ENCODE data around the gene PRPS1. TPM values are rescaled to one million over a fixed set of nuclear protein-coding genes. Genes with fewer than 3 reads are reported as not detected.
A peak's percentile ranks its signal among the peaks of the same experiment; 100 is the strongest.
"Not testable (repeated sequence)": the region's sequence is repeated elsewhere in the genome, so short reads cannot be mapped to it uniquely, and the experiment has no call there.

PRPS1 gene
- total RNA-seq, 6 experiments from 2014 or later = 67.8 to 78.6 (median 73.7) TPM

DNA sequence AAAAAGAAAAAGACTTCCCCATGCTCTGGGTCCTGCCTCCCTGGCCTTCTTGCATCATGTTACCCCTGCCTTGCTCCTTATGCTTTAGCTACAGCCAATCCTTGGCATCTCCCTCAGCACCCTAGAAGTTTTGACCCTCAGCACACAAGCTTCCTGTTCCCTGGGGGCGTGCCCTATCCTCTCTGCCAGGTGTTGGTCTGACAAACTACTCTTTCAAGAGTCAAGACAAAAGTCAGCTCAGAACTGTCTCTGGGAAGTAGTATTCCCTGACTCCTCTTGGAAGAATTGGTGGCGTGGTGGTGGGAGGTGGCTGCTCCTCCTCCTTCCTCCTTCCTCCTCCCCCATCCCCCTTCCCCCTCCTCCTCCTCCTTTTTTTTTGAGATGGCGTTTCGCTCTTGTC lies 41.0 kb downstream of the PRPS1 start:
- TF ChIP-seq, protein P1, sequence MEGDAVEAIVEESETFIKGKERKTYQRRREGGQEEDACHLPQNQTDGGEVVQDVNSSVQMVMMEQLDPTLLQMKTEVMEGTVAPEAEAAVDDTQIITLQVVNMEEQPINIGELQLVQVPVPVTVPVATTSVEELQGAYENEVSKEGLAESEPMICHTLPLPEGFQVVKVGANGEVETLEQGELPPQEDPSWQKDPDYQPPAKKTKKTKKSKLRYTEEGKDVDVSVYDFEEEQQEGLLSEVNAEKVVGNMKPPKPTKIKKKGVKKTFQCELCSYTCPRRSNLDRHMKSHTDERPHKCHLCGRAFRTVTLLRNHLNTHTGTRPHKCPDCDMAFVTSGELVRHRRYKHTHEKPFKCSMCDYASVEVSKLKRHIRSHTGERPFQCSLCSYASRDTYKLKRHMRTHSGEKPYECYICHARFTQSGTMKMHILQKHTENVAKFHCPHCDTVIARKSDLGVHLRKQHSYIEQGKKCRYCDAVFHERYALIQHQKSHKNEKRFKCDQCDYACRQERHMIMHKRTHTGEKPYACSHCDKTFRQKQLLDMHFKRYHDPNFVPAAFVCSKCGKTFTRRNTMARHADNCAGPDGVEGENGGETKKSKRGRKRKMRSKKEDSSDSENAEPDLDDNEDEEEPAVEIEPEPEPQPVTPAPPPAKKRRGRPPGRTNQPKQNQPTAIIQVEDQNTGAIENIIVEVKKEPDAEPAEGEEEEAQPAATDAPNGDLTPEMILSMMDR (IDR thresholded peaks at IDR 0.05) = no peak
- H3K4me3 Mint-ChIP-seq = no peak overlapping the region
- no peaks in the 10 kb centered on the region for H3K9me3 Mint-ChIP-seq
- DNase-seq = no peak
- no peak overlapping the region for H3K27ac Mint-ChIP-seq
- no peaks in the 10 kb centered on the region for H3K36me3 Mint-ChIP-seq (ENCODE audit: low read depth)
- no peaks in the 10 kb centered on the region; the same call in 1 of the 2 replicates for H3K27me3 Mint-ChIP-seq (ENCODE audit: insufficient read depth)
- H3K4me1 Mint-ChIP-seq (ENCODE audit: low read depth) = no peaks in the 10 kb centered on the region

DNA sequence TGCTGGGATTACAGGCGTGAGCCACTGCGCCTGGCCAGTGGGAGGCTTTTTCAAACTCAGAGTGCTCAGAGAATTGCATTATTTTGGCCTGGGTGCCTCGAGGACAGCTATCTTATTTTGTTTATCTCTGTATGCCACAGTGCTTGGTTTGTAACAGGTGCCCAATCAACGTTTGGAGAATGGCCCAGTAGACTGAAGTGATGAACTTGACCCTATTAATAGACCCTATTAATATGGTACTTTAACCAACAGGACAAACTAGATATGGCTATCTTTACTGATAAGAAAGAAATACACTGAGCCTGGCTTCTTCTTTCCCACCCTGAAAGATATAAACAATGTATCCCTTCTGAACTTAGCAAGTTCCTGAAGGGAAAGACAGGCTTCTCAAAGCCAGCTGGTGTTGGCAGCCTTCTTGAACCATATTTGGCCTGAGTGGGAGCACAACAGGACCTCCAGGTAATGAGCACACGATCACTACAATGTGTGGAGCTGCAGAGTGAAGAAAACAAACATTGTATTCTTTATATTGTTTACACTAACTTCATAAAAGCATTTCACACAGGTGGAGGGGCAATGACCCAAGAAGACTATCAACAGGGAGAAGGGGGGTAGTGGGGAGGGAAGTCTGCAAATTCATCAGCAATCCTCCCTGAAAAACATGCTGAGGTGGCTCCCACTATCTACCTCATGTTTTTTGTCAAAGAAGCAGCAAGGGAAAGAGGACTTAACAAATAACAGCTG lies 41.7 kb downstream of the PRPS1 start:
- DNase-seq = no peak
- no peaks in the 10 kb centered on the region for H3K36me3 Mint-ChIP-seq (ENCODE audit: low read depth)

DNA sequence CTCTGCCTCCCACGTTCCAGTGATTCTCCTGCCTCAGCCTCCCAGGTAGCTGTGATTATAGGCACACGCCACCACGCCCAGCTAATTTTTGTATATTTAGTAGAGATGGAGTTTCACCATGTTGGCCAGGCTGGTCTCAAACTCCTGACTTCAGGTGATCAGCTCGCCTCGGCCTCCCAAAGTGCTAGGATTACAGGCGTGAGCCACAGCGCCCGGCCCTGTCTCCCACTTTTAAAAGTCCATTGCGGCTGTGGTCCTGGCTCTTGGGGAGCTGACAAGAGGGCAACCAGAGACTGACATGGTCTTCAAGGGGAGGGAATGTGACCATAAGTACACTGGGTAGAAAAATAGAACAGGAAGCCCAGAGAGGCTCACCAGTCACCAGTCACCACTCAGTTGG lies 42.9 kb downstream of the PRPS1 start:
- H3K4me3 Mint-ChIP-seq; DNase-seq; H3K36me3 Mint-ChIP-seq (ENCODE audit: low read depth); H3K9me3 Mint-ChIP-seq; H3K27ac Mint-ChIP-seq; H3K27me3 Mint-ChIP-seq (ENCODE audit: insufficient read depth): not testable (repeated sequence)
- H3K4me1 Mint-ChIP-seq (ENCODE audit: low read depth) = peaks cover 18% of the 10 kb centered on the region

More for the DNA sequence above, 41.7 kb downstream of the PRPS1 start:
- Mint-ChIP-seq H3K27me3 (ENCODE audit: insufficient read depth) (no peaks in the 10 kb centered on the region; the same call in 1 of the 2 replicates), H3K4me1 (ENCODE audit: low read depth) (peaks cover 7% of the 10 kb centered on the region), H3K27ac (no peak overlapping the region), H3K4me3 (no peak overlapping the region), H3K9me3 (no peaks in the 10 kb centered on the region)
- TF ChIP-seq, protein P1 (IDR thresholded peaks at IDR 0.05) = no peak

DNA sequence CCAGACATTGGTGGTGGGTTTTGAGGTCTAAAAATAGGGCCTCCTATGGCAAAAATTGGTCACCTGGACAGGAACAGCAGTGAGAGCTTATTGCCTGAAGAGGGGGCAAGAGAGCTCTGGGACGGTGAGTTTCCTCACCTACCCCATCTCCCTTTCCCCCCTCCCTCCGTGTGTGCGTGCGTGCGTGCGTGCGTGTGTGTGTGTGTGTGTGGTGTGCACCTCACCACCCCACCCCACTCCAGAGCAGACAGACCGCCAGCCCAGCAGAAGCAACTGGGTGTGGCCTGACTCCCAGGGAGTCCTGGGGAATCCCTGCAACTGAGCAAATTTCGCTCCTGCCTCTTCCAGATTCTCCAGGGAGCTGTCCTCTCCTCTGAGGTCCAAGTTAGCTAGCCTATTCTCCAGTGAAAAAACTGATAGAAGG lies 44.7 kb downstream of the PRPS1 start:
- TF ChIP-seq, protein P1 (IDR thresholded peaks at IDR 0.05) = peak; percentile 73
- H3K4me3 Mint-ChIP-seq = no peak overlapping the region
- peaks cover 23% of the 10 kb centered on the region for H3K4me1 Mint-ChIP-seq (ENCODE audit: low read depth)
- H3K27me3 Mint-ChIP-seq (ENCODE audit: insufficient read depth) = no peaks in the 10 kb centered on the region; the same call in 1 of the 2 replicates
- DNase-seq = peak; percentile 3
- no peak overlapping the region for H3K27ac Mint-ChIP-seq
- H3K9me3 Mint-ChIP-seq = no peaks in the 10 kb centered on the region
- no peaks in the 10 kb centered on the region for H3K36me3 Mint-ChIP-seq (ENCODE audit: low read depth)

DNA sequence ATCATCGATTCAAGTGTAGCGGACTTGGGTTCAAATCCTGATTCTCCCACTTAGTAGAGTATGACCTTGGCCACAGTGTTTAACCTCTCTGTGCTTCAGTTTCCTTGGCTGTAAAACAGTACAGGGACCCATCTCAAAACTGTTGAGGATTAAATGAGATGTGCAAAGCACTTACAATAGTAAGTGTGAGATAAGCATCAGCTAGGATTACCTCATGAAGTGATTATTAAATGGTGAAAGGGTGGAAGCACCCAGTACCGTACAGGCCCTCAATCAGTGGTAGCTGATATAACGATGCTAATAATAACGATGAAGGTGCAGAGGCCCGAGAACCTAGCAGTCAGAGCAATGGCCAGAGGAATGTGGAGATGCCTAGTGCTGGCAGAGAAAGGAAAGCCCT lies 45.1 kb downstream of the PRPS1 start:
- no peak for DNase-seq
- H3K36me3 Mint-ChIP-seq (ENCODE audit: low read depth) = no peaks in the 10 kb centered on the region
- H3K9me3 Mint-ChIP-seq = no peaks in the 10 kb centered on the region
- H3K4me1 Mint-ChIP-seq (ENCODE audit: low read depth) = peaks cover 23% of the 10 kb centered on the region
- no peaks in the 10 kb centered on the region; the same call in 1 of the 2 replicates for H3K27me3 Mint-ChIP-seq (ENCODE audit: insufficient read depth)
- TF ChIP-seq, protein P1 (IDR thresholded peaks at IDR 0.05) = no peak
- no peak overlapping the region for H3K27ac Mint-ChIP-seq
- H3K4me3 Mint-ChIP-seq = no peak overlapping the region

DNA sequence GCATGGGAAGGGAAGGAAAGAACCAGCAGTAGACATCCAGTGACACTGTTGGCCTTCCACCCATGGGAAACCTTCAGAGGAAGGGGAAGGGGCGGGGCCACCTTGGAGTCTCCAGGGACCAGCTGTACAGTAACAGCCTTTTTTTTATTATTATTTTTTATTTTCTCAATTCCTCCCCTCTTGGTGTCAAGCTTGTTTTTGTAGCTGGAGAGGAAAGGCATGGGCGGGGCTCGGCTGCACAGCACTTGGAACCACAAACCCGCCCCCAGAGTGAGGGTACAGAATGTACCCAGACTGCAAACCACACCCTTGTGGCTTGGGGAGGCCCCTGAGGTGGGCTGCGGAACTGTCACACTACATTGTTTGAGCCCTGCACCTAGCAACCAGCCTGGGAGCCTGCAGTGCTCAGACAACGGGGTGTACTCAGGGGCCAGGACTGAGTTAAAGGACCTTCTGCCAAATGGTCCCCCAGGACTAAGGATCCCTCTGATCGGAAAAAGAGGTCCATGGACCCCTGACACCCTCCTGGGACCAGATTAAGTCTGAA lies 45.7 kb downstream of the PRPS1 start:
- Mint-ChIP-seq H3K4me3 (no peak overlapping the region), H3K27ac (no peak overlapping the region)
- DNase-seq = no peak

More for the DNA sequence above, 45.7 kb downstream of the PRPS1 start:
- H3K9me3 Mint-ChIP-seq = no peaks in the 10 kb centered on the region
- peaks cover 23% of the 10 kb centered on the region for H3K4me1 Mint-ChIP-seq (ENCODE audit: low read depth)
- no peaks in the 10 kb centered on the region for H3K36me3 Mint-ChIP-seq (ENCODE audit: low read depth)
- H3K27me3 Mint-ChIP-seq (ENCODE audit: insufficient read depth) = no peaks in the 10 kb centered on the region; the same call in 1 of the 2 replicates
- TF ChIP-seq, protein P1 (IDR thresholded peaks at IDR 0.05) = no peak

Measured in HFFc6 (cell line).